Left lung (tissue), 14 donors: ENCODE measurements around the gene SETD7. TPM values are rescaled to one million over a fixed set of nuclear protein-coding genes. Genes with fewer than 3 reads are reported as not detected.

Experiments
- ATAC-seq: fragments of 200-7000 bp; cut with Tn5 transposase; one replicate; pipeline ENCODE4 v1.9.1; 2020; ENCODE audit warnings: moderate library complexity
- DNase-seq, 4 donors: peaks; one replicate each; pipeline ENCODE4 v3.0.0-alpha.2; 2013 to 2020
- H3K27ac ChIP-seq, 2 donors: fragments of 200-600 bp; sonication (generic) in 1 of 2; one replicate each; pipeline versions ENCODE4 v1.5.0 to v1.8.0; 2020 to 2021
- H3K27me3 ChIP-seq, 2 donors: fragments of 200-600 bp; sonication (generic) in 1 of 2; one replicate each; pipeline versions ENCODE4 v1.5.0 to v1.8.0; 2020 to 2021
- H3K36me3 ChIP-seq, 2 donors: fragments of 200-600 bp; sonication (generic) in 1 of 2; one replicate each; pipeline versions ENCODE4 v1.5.0 to v1.8.0; 2020 to 2021
- H3K4me1 ChIP-seq, 2 donors: fragments of 200-600 bp; one replicate each; pipeline ENCODE4 v1.8.0; 2021
- H3K4me3 ChIP-seq, 2 donors: fragments of 200-600 bp; sonication (generic) in 1 of 2; one replicate each; pipeline versions ENCODE4 v1.5.0 to v1.8.0; 2020 to 2021; ENCODE audit warnings: mild to moderate bottlenecking in 1 of 2
- H3K9me3 ChIP-seq, 2 donors: fragments of 200-600 bp; sonication (generic) in 1 of 2; one replicate each; pipeline versions ENCODE4 v1.5.0 to v1.8.0; 2020 to 2021
- CTCF ChIP-seq, 2 donors: fragments of 200-600 bp; sonication (generic) in 1 of 2; IDR thresholded peaks; one replicate each; pipeline versions ENCODE4 v1.5.0 to v1.8.0; 2021; ENCODE audit warnings: antibody characterized with exemption in 2 of 2
- intact Hi-C, 2 donors: fragments of 100-400 bp; cut with DNase I; formaldehyde crosslinking; loops; one replicate each; pipeline versions ENCODE4 v1.11.2 to v1.14.2; 2022
- long read RNA-seq, 12 donors: library from polyadenylated mRNA in 2 of 12; unstranded in 2 of 12; transcript quantifications; one replicate each; pipeline ENCODE4 v2.0.0 and lab custom pipeline, GENCODE V29; 2019 to 2026
- polyA plus RNA-seq, 6 donors: library from polyadenylated mRNA; unstranded; fragments of 120-200 nt; gene quantifications; one replicate each; pipeline ENCODE4 v1.2.1, GENCODE V29; 2013; ENCODE audit not compliant: insufficient read length in 6 of 6
- total RNA-seq, 2 donors: library from RNA; stranded (reverse); fragmentation: NEBNext Ultra II Directional; extraction: Animal tissue kit (Norgen Biotek cat#: 25700); gene quantifications; one replicate each; pipeline ENCODE4 v1.2.1, GENCODE V29; 2021
- donor health status: DM: no; HTN: yes; CAD: no.
- donor health status: DM: no; HTN: no; CAD: no.

SETD7 gene
- 10 to 100 TPM; 48.1 to 51.7 TPM for total RNA-seq
- 10 to 100 TPM; 17.2 to 21.5 (median 18.4) TPM for polyA plus RNA-seq
- long read RNA-seq, donor 1, full-length matches to known transcripts: 2 of 2 reads
- long read RNA-seq, donor 1, partial matches to known transcripts: 0 of 2 reads
- long read RNA-seq, donor 1, other reads (novel, unspliced or antisense): 0 of 2 reads
- long read RNA-seq, donor 2, full-length matches to known transcripts: 2 of 2 reads
- long read RNA-seq, donor 2, partial matches to known transcripts: 0 of 2 reads
- long read RNA-seq, donor 2, other reads (novel, unspliced or antisense): 0 of 2 reads
- long read RNA-seq, donor 3, full-length matches to known transcripts: 1 of 1 reads
- long read RNA-seq, donor 3, partial matches to known transcripts: 0 of 1 reads
- long read RNA-seq, donor 3, other reads (novel, unspliced or antisense): 0 of 1 reads
- long read RNA-seq, donor 4, partial matches to known transcripts: 0 of 4 reads
- long read RNA-seq, donor 4, other reads (novel, unspliced or antisense): 4 of 4 reads
- long read RNA-seq, donor 5, full-length matches to known transcripts: 6 of 6 reads
- long read RNA-seq, donor 5, partial matches to known transcripts: 0 of 6 reads
- long read RNA-seq, donor 5, other reads (novel, unspliced or antisense): 0 of 6 reads
- long read RNA-seq, donor 6, full-length matches to known transcripts: 4 of 4 reads
- long read RNA-seq, donor 6, partial matches to known transcripts: 0 of 4 reads
- long read RNA-seq, donor 6, other reads (novel, unspliced or antisense): 0 of 4 reads
- long read RNA-seq, donor 7, full-length matches to known transcripts: 3 of 3 reads
- long read RNA-seq, donor 7, partial matches to known transcripts: 0 of 3 reads
- long read RNA-seq, donor 7, other reads (novel, unspliced or antisense): 0 of 3 reads
- long read RNA-seq, donor 8, full-length matches to known transcripts: 4 of 4 reads
- long read RNA-seq, donor 8, partial matches to known transcripts: 0 of 4 reads
- long read RNA-seq, donor 8, other reads (novel, unspliced or antisense): 0 of 4 reads
- long read RNA-seq, donor 9: 0 reads
- long read RNA-seq, donor 10, partial matches to known transcripts: 0 of 1 reads
- long read RNA-seq, donor 10, other reads (novel, unspliced or antisense): 1 of 1 reads
- long read RNA-seq, donor 11, full-length matches to known transcripts: 1 of 1 reads
- long read RNA-seq, donor 11, partial matches to known transcripts: 0 of 1 reads
- long read RNA-seq, donor 11, other reads (novel, unspliced or antisense): 0 of 1 reads
- long read RNA-seq, donor 12, full-length matches to known transcripts: 4 of 4 reads
- long read RNA-seq, donor 12, partial matches to known transcripts: 0 of 4 reads
- long read RNA-seq, donor 12, other reads (novel, unspliced or antisense): 0 of 4 reads

- peak; percentile 82 to 92 (median 87) for DNase-seq
- intact Hi-C loops: no loop called here
- Histone ChIP-seq H3K27me3 (peaks cover 0 to 36% of the 10 kb centered on the region in 2 donors), H3K4me3 (peak within 1 kb of the TSS; percentile 81 to 83), H3K27ac (peak within 1 kb of the TSS; percentile 96 to 99), H3K9me3 (no peaks in the 10 kb centered on the region), H3K4me1 (peaks cover 21 to 60% of the 10 kb centered on the region in 2 donors), H3K36me3 (no peaks in the 10 kb centered on the region)
- TF ChIP-seq CTCF (IDR thresholded peaks at IDR 0.05): no peak
- ATAC-seq: peak; percentile 77
Measured at GRCh38 chr4:139556071-139556723, at the start of gene SETD7. SETD7 (minus strand) TSS chr4:139556219; CDS start chr4:139556137, 82 bp downstream.

- no peak for TF ChIP-seq CTCF (IDR thresholded peaks at IDR 0.05)
- intact Hi-C loops: loop anchor here in 1 of 2 donors (10.0 kb wide), 1 partner anchor 49 kb away; no protein-coding TSS in a partner anchor
- H3K27me3 ChIP-seq: no peaks in the 10 kb centered on the region
- no peaks in the 10 kb centered on the region for H3K36me3 ChIP-seq
- no peak for DNase-seq
- no peaks in the 10 kb centered on the region for H3K9me3 ChIP-seq
- no peak for ATAC-seq
- no peak overlapping the region for H3K27ac ChIP-seq
- H3K4me3 ChIP-seq: no peak overlapping the region
- no peaks in the 10 kb centered on the region for H3K4me1 ChIP-seq
Measured at GRCh38 chr4:139605516-139605915, 49.5 kb upstream of the SETD7 start.

DNA sequence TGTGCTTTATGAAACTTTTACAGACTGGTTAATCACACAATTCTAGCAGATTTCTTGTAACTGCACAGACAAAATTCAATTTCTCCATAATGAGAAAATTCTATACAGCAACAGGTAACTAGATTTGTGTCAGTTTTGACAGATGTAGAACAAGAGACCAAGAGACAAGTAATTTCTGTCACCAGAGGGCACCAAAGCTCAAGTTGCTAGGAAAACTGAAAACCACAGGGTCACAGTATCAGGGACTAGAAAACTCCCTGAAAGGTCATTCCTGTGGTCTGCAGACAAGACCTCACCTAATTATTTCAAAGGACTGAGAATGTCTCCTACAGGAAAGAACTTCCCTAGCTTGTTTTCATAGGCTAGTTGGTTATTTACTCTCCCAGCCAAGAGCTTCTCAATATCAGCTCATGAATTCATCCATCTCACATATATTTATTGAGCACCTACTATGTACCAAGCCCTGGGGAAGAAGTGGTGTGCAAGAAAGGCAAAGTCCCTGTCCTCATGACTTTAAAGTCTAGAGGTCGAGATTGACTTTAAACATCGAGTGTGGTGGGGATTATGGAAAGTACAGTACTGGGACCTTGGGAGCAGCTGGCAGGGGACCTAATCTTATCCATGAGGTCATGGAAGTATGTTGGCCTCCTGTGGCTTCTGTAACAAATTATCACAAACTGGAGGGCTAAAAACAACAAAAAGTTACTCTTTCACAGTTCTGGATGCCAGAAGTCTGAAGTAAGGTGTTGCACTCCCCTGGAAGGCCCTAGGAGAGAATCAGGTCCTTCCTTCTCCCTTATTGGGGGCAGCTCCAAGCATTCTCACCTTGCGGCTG lies 47.8 kb upstream of the SETD7 start:
- DNase-seq (peak in 2 of 4 donors; percentile 40 to 62), ATAC-seq (peak; percentile 75)
- intact Hi-C loops: loop anchor here in 1 of 2 donors (10.0 kb wide), 1 partner anchor 51 kb away; no protein-coding TSS in a partner anchor
- Histone ChIP-seq H3K36me3 (no peaks in the 10 kb centered on the region), H3K4me1 (no peaks in the 10 kb centered on the region), H3K27ac (no peak overlapping the region), H3K27me3 (no peaks in the 10 kb centered on the region), H3K9me3 (no peaks in the 10 kb centered on the region), H3K4me3 (no peak overlapping the region)
- peak; percentile 51 to 57 for TF ChIP-seq CTCF (IDR thresholded peaks at IDR 0.05)
